Liver (tissue), 3 donors: Measurements from ENCODE around the gene ARHGEF19.

ENCODE experiments used
- FOXA1 ChIP-seq: IDR thresholded peaks from 2 replicates; pipeline ENCODE4 v1.6.1; 2016; ENCODE audit warnings: antibody characterized with exemption
- GABPA ChIP-seq, 2 donors: IDR thresholded peaks in 1 of 2; conservative IDR thresholded peaks in 1 of 2; 2 replicates each; pipeline ENCODE4 v1.6.1; 2016; ENCODE audit warnings: antibody characterized with exemption in 2 of 2, mild to moderate bottlenecking in 1 of 2, moderate library complexity in 1 of 2
- JUND ChIP-seq, 2 donors: IDR thresholded peaks; 2 replicates each; pipeline ENCODE4 v1.6.1; 2016; ENCODE audit warnings: antibody characterized with exemption in 2 of 2
- TF ChIP-seq, protein P1 (sequence below): fragments of 150-350 bp; IDR thresholded peaks from 2 replicates; pipeline ENCODE4 v1.5.1; 2017; ENCODE audit warnings: improper control_type of control experiment, low read depth, low read length; ENCODE audit not compliant: missing input control
- donor health status: healthy.
- donor health status: healthy.

DNA sequence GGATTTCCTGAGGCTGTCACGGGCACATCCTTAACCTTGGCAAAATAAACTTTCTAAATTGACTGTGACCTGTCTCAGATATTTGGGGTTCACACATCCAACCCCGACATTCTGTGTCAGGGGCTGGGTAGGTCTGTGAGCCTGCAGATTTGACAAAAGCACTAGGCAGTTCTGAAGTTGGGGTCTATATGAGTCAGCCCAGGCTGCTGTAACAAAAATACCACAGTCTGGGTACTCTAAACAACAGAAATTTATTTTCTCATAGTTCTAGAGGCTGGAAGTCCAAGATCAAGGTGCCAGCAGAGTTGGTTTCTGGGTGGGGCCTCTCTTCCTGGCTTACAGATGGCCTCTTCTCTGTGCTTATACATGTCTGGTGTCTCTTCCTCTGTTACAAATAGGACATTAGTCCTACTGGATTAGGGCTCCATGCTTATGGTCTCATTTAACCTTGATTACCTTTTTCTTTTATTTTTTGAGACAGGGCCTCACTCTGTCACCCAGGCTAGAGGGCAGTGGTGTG is 27.6 kb upstream of the ARHGEF19 start:
- TF ChIP-seq GABPA (IDR thresholded peaks at IDR 0.05 in 1 of 2, conservative IDR thresholded peaks at IDR 0.05 in 1 of 2) (no peak), FOXA1 (no peak), JUND (IDR thresholded peaks at IDR 0.05) (no peak)
- TF ChIP-seq, protein P1, sequence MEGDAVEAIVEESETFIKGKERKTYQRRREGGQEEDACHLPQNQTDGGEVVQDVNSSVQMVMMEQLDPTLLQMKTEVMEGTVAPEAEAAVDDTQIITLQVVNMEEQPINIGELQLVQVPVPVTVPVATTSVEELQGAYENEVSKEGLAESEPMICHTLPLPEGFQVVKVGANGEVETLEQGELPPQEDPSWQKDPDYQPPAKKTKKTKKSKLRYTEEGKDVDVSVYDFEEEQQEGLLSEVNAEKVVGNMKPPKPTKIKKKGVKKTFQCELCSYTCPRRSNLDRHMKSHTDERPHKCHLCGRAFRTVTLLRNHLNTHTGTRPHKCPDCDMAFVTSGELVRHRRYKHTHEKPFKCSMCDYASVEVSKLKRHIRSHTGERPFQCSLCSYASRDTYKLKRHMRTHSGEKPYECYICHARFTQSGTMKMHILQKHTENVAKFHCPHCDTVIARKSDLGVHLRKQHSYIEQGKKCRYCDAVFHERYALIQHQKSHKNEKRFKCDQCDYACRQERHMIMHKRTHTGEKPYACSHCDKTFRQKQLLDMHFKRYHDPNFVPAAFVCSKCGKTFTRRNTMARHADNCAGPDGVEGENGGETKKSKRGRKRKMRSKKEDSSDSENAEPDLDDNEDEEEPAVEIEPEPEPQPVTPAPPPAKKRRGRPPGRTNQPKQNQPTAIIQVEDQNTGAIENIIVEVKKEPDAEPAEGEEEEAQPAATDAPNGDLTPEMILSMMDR: no peak
